B cell (primary cell): ENCODE results near the gene SCGB1D2. TPM values are rescaled to one million over a fixed set of nuclear protein-coding genes. Genes with fewer than 3 reads are reported as not detected.

Source experiments
- ATAC-seq: fragments of 200-7000 bp; cut with Tn5 transposase; one replicate; pipeline ENCODE4 v1.10.0; 2021; ENCODE audit warnings: low read depth, mild to moderate bottlenecking, moderate number of reproducible peaks, moderate library complexity
- CTCF ChIA-PET: fragments of 350-600 bp; sonication (Branson Sonifier 250); formaldehyde crosslinking; loops from one replicate; lab custom pipeline; 2021; ENCODE audit warnings: antibody characterized with exemption, inconsistent platforms; lab: Charles Lee
- POLR2A ChIA-PET: fragments of 350-600 bp; sonication (Branson Sonifier 250); formaldehyde crosslinking; loops from one replicate; lab custom pipeline; 2021; ENCODE audit warnings: antibody characterized with exemption; lab: Charles Lee
- DNase-seq: peaks from one replicate; pipeline ENCODE4 v3.0.0; 2013
- H2AFZ ChIP-seq: 2 replicates; pipeline ENCODE4 v1.6.1; 2012; ENCODE audit warnings: mild to moderate bottlenecking, low read depth, low read length; ENCODE audit not compliant: insufficient read depth, poor library complexity, severe bottlenecking
- H3K27ac ChIP-seq, 2 donors: 1 replicate in 1 of 2; 2 replicates in 1 of 2; pipeline ENCODE4 v1.5.1; 2012 to 2013; ENCODE audit warnings: low read length in 2 of 2, mild to moderate bottlenecking in 2 of 2, moderate library complexity in 1 of 2
- H3K27me3 ChIP-seq, 4 experiments: fragments of 200-600 bp in 1 of 4; sonication (generic) in 1 of 4; replicated peaks in 1 of 4; 1 replicate in 2 of 4; 2 replicates in 2 of 4; pipeline versions ENCODE4 v1.6.1 to v1.7.0; 2013 to 2016; ENCODE audit warnings: low read length in 3 of 4, mild to moderate bottlenecking in 2 of 4, mixed read lengths in 1 of 4, moderate library complexity in 1 of 4; ENCODE audit not compliant: insufficient read depth in 4 of 4, control insufficient read depth in 3 of 4; ENCODE audit errors: control extremely low read depth in 1 of 4
- H3K36me3 ChIP-seq, 2 experiments: replicated peaks in 1 of 2; 1 replicate in 1 of 2; 2 replicates in 1 of 2; pipeline versions ENCODE4 v1.6.1 to v1.7.1; 2013; ENCODE audit warnings: low read length in 1 of 2; ENCODE audit not compliant: insufficient read depth in 2 of 2, control insufficient read depth in 1 of 2; ENCODE audit errors: control extremely low read depth in 1 of 2, extremely low read depth in 1 of 2
- H3K4me1 ChIP-seq, 2 donors: fragments of 200-600 bp in 1 of 2; sonication (generic) in 1 of 2; 1 replicate in 1 of 2; 2 replicates in 1 of 2; pipeline versions ENCODE4 v1.5.1 to v1.6.1; 2013 to 2017; ENCODE audit warnings: low read length in 2 of 2; ENCODE audit not compliant: control insufficient read depth in 2 of 2, insufficient read depth in 2 of 2
- H3K4me2 ChIP-seq: replicated peaks from 2 replicates; pipeline ENCODE3; 2012; ENCODE audit warnings: mild to moderate bottlenecking, low read depth, low read length; ENCODE audit not compliant: poor library complexity, severe bottlenecking
- H3K4me3 ChIP-seq, 5 experiments: fragments of 200-600 bp in 1 of 5; sonication (generic) in 1 of 5; 1 replicate in 3 of 5; 2 replicates in 2 of 5; pipeline versions ENCODE4 v1.5.1 to v1.7.0; 2011 to 2016; ENCODE audit warnings: low read length in 4 of 5, mild to moderate bottlenecking in 4 of 5, low read depth in 2 of 5, control low read depth in 1 of 5, moderate library complexity in 1 of 5; ENCODE audit not compliant: insufficient read depth in 1 of 5; ENCODE audit errors: control extremely low read depth in 1 of 5, extremely low read depth in 1 of 5
- H3K79me2 ChIP-seq: fragments of 200-600 bp; sonication (generic); one replicate; pipeline ENCODE4 v1.6.0; 2016; ENCODE audit warnings: low read length; ENCODE audit not compliant: control insufficient read depth, insufficient read depth
- H3K9ac ChIP-seq: fragments of 200-600 bp; sonication (generic); 2 replicates; pipeline ENCODE4 v1.6.1; 2017; ENCODE audit warnings: mild to moderate bottlenecking, low read length, moderate library complexity
- H3K9me3 ChIP-seq, 3 donors: one replicate each; pipeline versions ENCODE4 v1.6.1 to v1.7.1; 2013; ENCODE audit warnings: low read length in 2 of 3; ENCODE audit not compliant: control insufficient read depth in 2 of 3, insufficient read depth in 1 of 3; ENCODE audit errors: control extremely low read depth in 1 of 3
- H4K20me1 ChIP-seq: 2 replicates; pipeline ENCODE4 v1.6.0; 2012; ENCODE audit warnings: mild to moderate bottlenecking, low read length; ENCODE audit not compliant: insufficient read depth, control insufficient read depth, poor library complexity, severe bottlenecking
- H3K27ac Mint-ChIP-seq: one replicate; pipeline ENCODE4 v1.8.0; 2021; ENCODE audit warnings: mixed read lengths
- H3K27me3 Mint-ChIP-seq: one replicate; pipeline ENCODE4 v1.8.0; 2021; ENCODE audit warnings: mixed read lengths
- H3K4me1 Mint-ChIP-seq: one replicate; pipeline ENCODE4 v1.8.0; 2021; ENCODE audit warnings: mixed read lengths
- H3K4me3 Mint-ChIP-seq: one replicate; pipeline ENCODE4 v1.8.0; 2021; ENCODE audit warnings: mixed read lengths
- H3K9me3 Mint-ChIP-seq: one replicate; pipeline ENCODE4 v1.8.0; 2022; ENCODE audit warnings: mixed read lengths; ENCODE audit not compliant: insufficient read depth
- CTCF ChIP-seq: fragments of 200-600 bp; IDR thresholded peaks from one replicate; pipeline ENCODE4 v1.8.0; 2022; ENCODE audit warnings: antibody characterized with exemption, mild to moderate bottlenecking
- EZH2 ChIP-seq: IDR thresholded peaks from 2 replicates; pipeline ENCODE4 v1.6.1; 2012; ENCODE audit warnings: borderline replicate concordance, low read depth, mild to moderate bottlenecking, moderate library complexity, low read length; ENCODE audit not compliant: insufficient read depth, poor library complexity, severe bottlenecking
- WGBS: methylation state at CpG from one replicate; pipeline ENCODE4 v1.1.5; 2013; ENCODE audit warnings: missing lambda C conversion rate; ENCODE audit not compliant: insufficient coverage; 5-methylcytosine and 5-hydroxymethylcytosine counted together
- intact Hi-C: fragments of 100-400 bp; cut with micrococcal nuclease; formaldehyde crosslinking; loops from one replicate; pipeline ENCODE4 v1.10.0; 2022
- polyA plus RNA-seq: library from polyadenylated mRNA; depleted of rRNA; stranded (reverse); fragments of >200 nt; gene quantifications from 2 replicates; pipeline ENCODE4 v1.2.3, GENCODE V29; 2012
- total RNA-seq, 2 donors: library from RNA; stranded (reverse); fragments of 120-200 nt in 1 of 2; gene quantifications; 1 replicate in 1 of 2; 2 replicates in 1 of 2; pipeline versions ENCODE4 v1.2.3 to v1.2.4, GENCODE V29; 2013 to 2022

Gene SCGB1D2
- total and polyA plus RNA-seq, 2 donors (not counting 1 experiment from before 2014, with no cell fraction given): not detected

GRCh38 chr11:62237499-62237898 is 4.5 kb upstream of the SCGB1D2 start:
- Mint-ChIP-seq H3K4me3 (no peak overlapping the region), H3K4me1 (no peaks in the 10 kb centered on the region), H3K27me3 (peaks cover 51% of the 10 kb centered on the region), H3K9me3 (no peaks in the 10 kb centered on the region), H3K27ac (no peak overlapping the region)
- DNase-seq (no peak), ATAC-seq (no peak)
- POLR2A ChIA-PET: no interaction called here
- no peak overlapping the region for H3K27ac ChIP-seq
- no peaks in the 10 kb centered on the region for H3K36me3 ChIP-seq
- H3K4me2 ChIP-seq: no peak overlapping the region
- CTCF ChIA-PET: no interaction called here
- 44% methylated on average over 2 of the region's 4 CpGs for WGBS
- peaks cover 0 to 25% (median 2%) of the 10 kb centered on the region in 4 experiments for H3K27me3 ChIP-seq
- TF ChIP-seq EZH2: no peak
- no peak for TF ChIP-seq CTCF
- no peaks in the 10 kb centered on the region for H3K79me2 ChIP-seq
- no peaks in the 10 kb centered on the region for H3K4me1 ChIP-seq
- no peaks in the 10 kb centered on the region for H4K20me1 ChIP-seq
- no peak overlapping the region for H3K9ac ChIP-seq
- intact Hi-C loops: no loop called here
- no peak overlapping the region for H2AFZ ChIP-seq
- H3K4me3 ChIP-seq: no peak overlapping the region
- no peaks in the 10 kb centered on the region for H3K9me3 ChIP-seq

- H3K27ac ChIP-seq: no peak overlapping the region
- no peak overlapping the region for H3K4me2 ChIP-seq
- H3K27me3 ChIP-seq: peaks cover 0 to 18% (median 2%) of the 10 kb centered on the region in 4 experiments
- CTCF ChIA-PET: no interaction called here
- WGBS: 100% methylated on average over 1 of the region's 4 CpGs
- no peak overlapping the region for H3K4me3 ChIP-seq
- peaks cover 48% of the 10 kb centered on the region for H3K27me3 Mint-ChIP-seq
- TF ChIP-seq EZH2: no peak
- TF ChIP-seq CTCF: no peak
- intact Hi-C loops: no loop called here
- no peaks in the 10 kb centered on the region for H3K36me3 ChIP-seq
- no peak overlapping the region for H2AFZ ChIP-seq
- H3K79me2 ChIP-seq: no peaks in the 10 kb centered on the region
- POLR2A ChIA-PET: no interaction called here
- ATAC-seq (no peak), DNase-seq (no peak)
- no peak overlapping the region for H3K4me3 Mint-ChIP-seq
- H3K9me3 ChIP-seq: no peaks in the 10 kb centered on the region
- H3K27ac Mint-ChIP-seq: no peak overlapping the region
- no peaks in the 10 kb centered on the region for H3K9me3 Mint-ChIP-seq
- H3K9ac ChIP-seq: no peak overlapping the region
- H3K4me1 Mint-ChIP-seq: no peaks in the 10 kb centered on the region
- H4K20me1 ChIP-seq: no peaks in the 10 kb centered on the region
- no peaks in the 10 kb centered on the region for H3K4me1 ChIP-seq
These were observed 3.9 kb upstream of the SCGB1D2 start for GRCh38 chr11:62238151-62238550.
